Breast epithelium (tissue), 4 donors: ENCODE measurements around the gene GJB4. TPM values are rescaled to one million over a fixed set of nuclear protein-coding genes. Genes with fewer than 3 reads are reported as not detected.

Experiments
- DNase-seq, 2 donors: peaks; one replicate each; pipeline ENCODE4 v3.0.0-alpha.2; 2019; ENCODE audit warnings: low spot score in 2 of 2
- H3K27ac ChIP-seq, 2 donors: fragments of 200-600 bp; sonication (generic) in 1 of 2; one replicate each; pipeline ENCODE4 v1.5.1; 2016 to 2019; ENCODE audit warnings: mild to moderate bottlenecking in 1 of 2
- H3K27me3 ChIP-seq, 2 donors: fragments of 200-600 bp; sonication (generic) in 1 of 2; one replicate each; pipeline versions ENCODE4 v1.5.1 to v1.6.0; 2017 to 2019; ENCODE audit warnings: control low read depth in 1 of 2, mild to moderate bottlenecking in 1 of 2
- H3K36me3 ChIP-seq: fragments of 200-600 bp; one replicate; pipeline ENCODE4 v1.5.1; 2019
- H3K4me1 ChIP-seq, 2 donors: fragments of 200-600 bp; sonication (generic); one replicate each; pipeline ENCODE4 v1.5.1; 2016 to 2019; ENCODE audit warnings: control low read depth in 1 of 2
- H3K4me3 ChIP-seq, 3 donors: fragments of 200-600 bp; sonication (generic); 1 replicate in 2 of 3; 2 replicates in 1 of 3; pipeline ENCODE4 v1.5.1; 2016 to 2019; ENCODE audit warnings: mild to moderate bottlenecking in 3 of 3, moderate library complexity in 2 of 3
- H3K9me3 ChIP-seq, 2 donors: fragments of 200-600 bp; sonication (generic) in 1 of 2; one replicate each; pipeline ENCODE4 v1.5.1; 2016 to 2019; ENCODE audit warnings: control low read depth in 1 of 2
- CTCF ChIP-seq, 3 donors: fragments of 450-650 bp; IDR thresholded peaks; one replicate each; pipeline ENCODE4 v1.5.1; 2016 to 2017; ENCODE audit warnings: antibody characterized with exemption in 3 of 3, mild to moderate bottlenecking in 3 of 3, moderate library complexity in 3 of 3
- POLR2A ChIP-seq: fragments of 450-650 bp; IDR thresholded peaks from one replicate; pipeline ENCODE4 v1.6.1; 2016; ENCODE audit warnings: antibody characterized with exemption, mild to moderate bottlenecking, moderate library complexity
- POLR2AphosphoS5 ChIP-seq, 3 donors: sonication (generic); formaldehyde crosslinking; IDR thresholded peaks; one replicate each; pipeline ENCODE4 v1.6.1; 2017; ENCODE audit warnings: antibody characterized with exemption in 3 of 3
- intact Hi-C: fragments of 100-400 bp; cut with DNase I; formaldehyde crosslinking; loops from one replicate; pipeline ENCODE4 v1.15.1; 2023; ENCODE audit warnings: low total_unique reads
- total RNA-seq, 3 donors: library from RNA; depleted of rRNA; stranded (reverse); fragments of >200 nt; gene quantifications; one replicate each; pipeline ENCODE4 v1.1.0, GENCODE V29; 2016

Gene GJB4
- under 1 TPM in 1 of 3 donors, not detected in 2; 0.15 TPM for total RNA-seq

GRCh38 chr1:34759503-34760357, at the start of gene GJB4:
TSS of gene GJB4 (plus strand) at chr1:34759740. CDS start at chr1:34761255, 1,515 bp downstream.
- H3K36me3 ChIP-seq: no peaks in the 10 kb centered on the region
- H3K27ac ChIP-seq: no peak within 1 kb of the TSS
- H3K9me3 ChIP-seq: no peaks in the 10 kb centered on the region
- TF ChIP-seq CTCF (IDR thresholded peaks at IDR 0.05): no peak
- no peak for TF ChIP-seq POLR2A
- no peak for TF ChIP-seq POLR2AphosphoS5 (IDR thresholded peaks at IDR 0.05)
- no peaks in the 10 kb centered on the region for H3K27me3 ChIP-seq
- intact Hi-C loops: no loop called here
- no peak for DNase-seq
- H3K4me1 ChIP-seq: no peaks in the 10 kb centered on the region
- H3K4me3 ChIP-seq: no peak within 1 kb of the TSS

GRCh38 chr1:34710812-34711211, 48.7 kb upstream of the GJB4 start:
- Histone ChIP-seq H3K36me3 (no peaks in the 10 kb centered on the region), H3K4me3 (no peak overlapping the region), H3K9me3 (no peaks in the 10 kb centered on the region), H3K4me1 (no peaks in the 10 kb centered on the region), H3K27me3 (peaks cover 0 to 5% of the 10 kb centered on the region in 2 donors), H3K27ac (no peak overlapping the region)
- intact Hi-C loops: no loop called here
- no peak for DNase-seq
- TF ChIP-seq POLR2A: no peak
- no peak for TF ChIP-seq POLR2AphosphoS5 (IDR thresholded peaks at IDR 0.05)
- TF ChIP-seq CTCF (IDR thresholded peaks at IDR 0.05): no peak

- Histone ChIP-seq H3K27ac (no peak overlapping the region), H3K36me3 (no peaks in the 10 kb centered on the region), H3K4me1 (no peaks in the 10 kb centered on the region), H3K9me3 (no peaks in the 10 kb centered on the region), H3K27me3 (no peaks in the 10 kb centered on the region), H3K4me3 (no peak overlapping the region)
- DNase-seq: no peak
- TF ChIP-seq POLR2AphosphoS5 (IDR thresholded peaks at IDR 0.05) (no peak), CTCF (IDR thresholded peaks at IDR 0.05) (no peak), POLR2A (no peak)
- intact Hi-C loops: no loop called here
Measured at GRCh38 chr1:34711485-34711884, 48.1 kb upstream of the GJB4 start.

- H3K27ac ChIP-seq: no peak overlapping the region
- no peak for TF ChIP-seq POLR2A
- no peak for TF ChIP-seq POLR2AphosphoS5 (IDR thresholded peaks at IDR 0.05)
- TF ChIP-seq CTCF (IDR thresholded peaks at IDR 0.05): no peak
- no peaks in the 10 kb centered on the region for H3K4me1 ChIP-seq
- DNase-seq: no peak
- H3K9me3 ChIP-seq: no peaks in the 10 kb centered on the region
- no peaks in the 10 kb centered on the region for H3K27me3 ChIP-seq
- H3K4me3 ChIP-seq: no peak overlapping the region
- intact Hi-C loops: no loop called here
- H3K36me3 ChIP-seq: no peaks in the 10 kb centered on the region
Measured at GRCh38 chr1:34712007-34712688, 47.4 kb upstream of the GJB4 start.

GRCh38 chr1:34713443-34713842, 46.1 kb upstream of the GJB4 start:
- no peak for DNase-seq

More at GRCh38 chr1:34713443-34713842, 46.1 kb upstream of the GJB4 start:
- Histone ChIP-seq H3K36me3 (no peaks in the 10 kb centered on the region), H3K4me1 (no peaks in the 10 kb centered on the region), H3K4me3 (no peak overlapping the region), H3K27ac (no peak overlapping the region), H3K27me3 (no peaks in the 10 kb centered on the region), H3K9me3 (no peaks in the 10 kb centered on the region)
- intact Hi-C loops: no loop called here
- TF ChIP-seq CTCF (IDR thresholded peaks at IDR 0.05): no peak
- TF ChIP-seq POLR2A: no peak
- no peak for TF ChIP-seq POLR2AphosphoS5 (IDR thresholded peaks at IDR 0.05)
